ENCODE data around the gene MARK2.

GRCh38 chr11:63919267-63920125, 80.6 kb downstream of the MARK2 start:
- TF ChIP-seq EZH2phosphoT487 (IDR thresholded peaks at IDR 0.05; ENCODE audit: insufficient read depth, low read depth): no peak
- TF ChIP-seq EZH2 (IDR thresholded peaks at IDR 0.05; ENCODE audit: insufficient read depth, poor library complexity, severe bottlenecking): no peak
